IMR-90 (cell line): Measurements from ENCODE around the gene SDK1. TPM values are rescaled to one million over a fixed set of nuclear protein-coding genes. Genes with fewer than 3 reads are reported as not detected.

Experiments used
- ATAC-seq: fragments of 200-7000 bp; cut with Tn5 transposase; 2 replicates; pipeline ENCODE4 v1.9.1; 2020; ENCODE audit warnings: low read depth, mild to moderate bottlenecking, moderate library complexity
- BruUV-seq: library from RNA; stranded (reverse); fragments of 400-500 nt; replicated peaks from 2 replicates; lab custom pipeline; 2021; lab: Mats Ljungman, UMichigan
- CTCF ChIA-PET: fragments of 300-600 bp; formaldehyde crosslinking; extraction: SDS; loops from one replicate; lab custom pipeline; 2021; ENCODE audit warnings: antibody characterized with exemption; lab: Yijun Ruan, JAX
- POLR2A ChIA-PET: fragments of 300-600 bp; sonication (Branson Sonifier 250); formaldehyde crosslinking; loops from one replicate; lab custom pipeline; 2022; ENCODE audit warnings: antibody characterized with exemption; ENCODE audit not compliant: unreplicated experiment; lab: Charles Lee
- DNase-seq: peaks from one replicate; pipeline ENCODE4 v3.0.0; 2013
- H2AFZ ChIP-seq: replicated peaks from 2 replicates; pipeline ENCODE3; 2013; ENCODE audit warnings: low read length, mild to moderate bottlenecking; ENCODE audit not compliant: poor library complexity
- H2AK5ac ChIP-seq: 2 replicates; pipeline ENCODE4 v1.6.1; 2013; ENCODE audit warnings: low read depth, low read length, inconsistent platforms
- H2AK9ac ChIP-seq: replicated peaks from 2 replicates; pipeline ENCODE3; 2013; ENCODE audit warnings: mild to moderate bottlenecking, low read depth, low read length, moderate library complexity; ENCODE audit not compliant: poor library complexity
- H2BK120ac ChIP-seq: 2 replicates; pipeline ENCODE4 v1.6.1; 2013; ENCODE audit warnings: low read depth, low read length, inconsistent platforms
- H2BK15ac ChIP-seq: 3 replicates; pipeline ENCODE4 v1.6.1; 2013; ENCODE audit warnings: low read depth, low read length, inconsistent platforms
- H2BK20ac ChIP-seq: 2 replicates; pipeline ENCODE4 v1.6.1; 2013; ENCODE audit warnings: low read depth, mild to moderate bottlenecking, inconsistent platforms, low read length, moderate library complexity
- H2BK5ac ChIP-seq: 2 replicates; pipeline ENCODE4 v1.6.1; 2013; ENCODE audit warnings: mild to moderate bottlenecking, low read depth, low read length, inconsistent platforms; ENCODE audit not compliant: poor library complexity, severe bottlenecking
- H3K14ac ChIP-seq: replicated peaks from 2 replicates; pipeline ENCODE4 v1.6.1; 2013; ENCODE audit warnings: low read depth, low read length, inconsistent platforms
- H3K18ac ChIP-seq: 2 replicates; pipeline ENCODE4 v1.6.1; 2013; ENCODE audit warnings: low read depth, low read length, control low read depth
- H3K23ac ChIP-seq: 2 replicates; pipeline ENCODE4 v1.6.1; 2013; ENCODE audit warnings: low read depth, low read length, inconsistent platforms
- H3K27ac ChIP-seq: 2 replicates; pipeline ENCODE4 v1.5.1; 2013; ENCODE audit warnings: mild to moderate bottlenecking, control low read depth, low read length; ENCODE audit not compliant: insufficient read depth
- H3K27me3 ChIP-seq: 2 replicates; pipeline ENCODE4 v1.6.1; 2013; ENCODE audit warnings: low read length; ENCODE audit not compliant: control insufficient read depth, insufficient read depth
- H3K36me3 ChIP-seq: 2 replicates; pipeline ENCODE4 v1.6.1; 2013; ENCODE audit warnings: low read length, mixed read lengths; ENCODE audit not compliant: control insufficient read depth, insufficient read depth
- H3K4ac ChIP-seq: 2 replicates; pipeline ENCODE4 v1.6.1; 2013; ENCODE audit warnings: low read depth, low read length, inconsistent platforms
- H3K4me1 ChIP-seq: 2 replicates; pipeline ENCODE4 v1.6.1; 2013; ENCODE audit warnings: low read length, mixed read lengths; ENCODE audit not compliant: control insufficient read depth, insufficient read depth
- H3K4me2 ChIP-seq: 2 replicates; pipeline ENCODE4 v1.6.1; 2013; ENCODE audit warnings: low read depth, mild to moderate bottlenecking, control low read depth, low read length, moderate library complexity
- H3K4me3 ChIP-seq: 2 replicates; pipeline ENCODE4 v1.5.1; 2013; ENCODE audit warnings: low read depth, mild to moderate bottlenecking, control low read depth, low read length, moderate library complexity; ENCODE audit not compliant: insufficient read depth
- H3K56ac ChIP-seq: 2 replicates; pipeline ENCODE4 v1.6.1; 2013; ENCODE audit warnings: low read length, inconsistent platforms; ENCODE audit not compliant: insufficient read depth; ENCODE audit errors: extremely low read depth
- H3K79me1 ChIP-seq, 2 experiments: 2 replicates each; pipeline ENCODE4 v1.6.1; 2013; ENCODE audit warnings: low read length in 2 of 2, inconsistent platforms in 1 of 2, low read depth in 1 of 2
- H3K9ac ChIP-seq: 2 replicates; pipeline ENCODE4 v1.6.1; 2013; ENCODE audit warnings: low read depth, low read length, control low read depth
- H3K9me1 ChIP-seq: 2 replicates; pipeline ENCODE4 v1.6.1; 2013; ENCODE audit warnings: low read length, inconsistent platforms; ENCODE audit not compliant: insufficient read depth
- H3K9me3 ChIP-seq: 2 replicates; pipeline ENCODE4 v1.6.1; 2013; ENCODE audit warnings: low read length; ENCODE audit not compliant: control insufficient read depth, insufficient read depth
- H4K20me1 ChIP-seq: 2 replicates; pipeline ENCODE4 v1.6.1; 2013; ENCODE audit warnings: low read length, inconsistent platforms; ENCODE audit not compliant: insufficient read depth
- H4K5ac ChIP-seq: 2 replicates; pipeline ENCODE4 v1.6.1; 2013; ENCODE audit warnings: mild to moderate bottlenecking, low read depth, low read length, control low read depth
- H4K8ac ChIP-seq, 2 experiments: 2 replicates each; pipeline ENCODE4 v1.6.1; 2013; ENCODE audit warnings: low read depth in 2 of 2, low read length in 2 of 2, control low read depth in 1 of 2, inconsistent platforms in 1 of 2
- H4K91ac ChIP-seq: 2 replicates; pipeline ENCODE4 v1.6.1; 2013; ENCODE audit warnings: low read depth, low read length, inconsistent platforms; ENCODE audit not compliant: insufficient read depth
- BHLHE40 ChIP-seq: fragments of 150-350 bp; IDR thresholded peaks from 2 replicates; pipeline ENCODE4 v1.6.1; 2016; ENCODE audit warnings: mild to moderate bottlenecking, low read depth, low read length
- CEBPB ChIP-seq: IDR thresholded peaks from 2 replicates; pipeline ENCODE4 v1.6.1; 2012; ENCODE audit warnings: low read depth, low read length, improper control_type of control experiment
- CHD1 ChIP-seq: IDR thresholded peaks from 2 replicates; pipeline ENCODE4 v1.6.1; 2012; ENCODE audit warnings: low read depth, low read length, improper control_type of control experiment
- FOS ChIP-seq: fragments of 150-350 bp; IDR thresholded peaks from 2 replicates; pipeline ENCODE4 v1.6.1; 2016; ENCODE audit warnings: low read depth, low read length
- MAFK ChIP-seq: IDR thresholded peaks from 2 replicates; pipeline ENCODE4 v1.6.1; 2012; ENCODE audit warnings: low read depth, low read length, improper control_type of control experiment
- MAZ ChIP-seq: IDR thresholded peaks from 2 replicates; pipeline ENCODE4 v1.6.1; 2012; ENCODE audit warnings: low read depth, mild to moderate bottlenecking, low read length, improper control_type of control experiment, moderate library complexity, borderline replicate concordance
- MXI1 ChIP-seq: IDR thresholded peaks from 2 replicates; pipeline ENCODE4 v1.6.1; 2012; ENCODE audit warnings: low read depth, mild to moderate bottlenecking, low read length, moderate library complexity, borderline replicate concordance
- NFE2L2 ChIP-seq: fragments of 150-350 bp; IDR thresholded peaks from 2 replicates; pipeline ENCODE4 v1.6.1; 2016; ENCODE audit warnings: low read depth, mild to moderate bottlenecking, low read length
- POLR2A ChIP-seq: IDR thresholded peaks from 2 replicates; pipeline ENCODE4 v1.6.1; 2012; ENCODE audit warnings: mild to moderate bottlenecking, low read depth, low read length
- RAD21 ChIP-seq: IDR thresholded peaks from 2 replicates; pipeline ENCODE4 v1.6.1; 2012; ENCODE audit warnings: low read length, improper control_type of control experiment
- RCOR1 ChIP-seq: IDR thresholded peaks from 2 replicates; pipeline ENCODE4 v1.6.1; 2012; ENCODE audit warnings: mild to moderate bottlenecking, low read length, improper control_type of control experiment; ENCODE audit not compliant: insufficient replicate concordance
- RFX5 ChIP-seq: IDR thresholded peaks from 2 replicates; pipeline ENCODE4 v1.8.0; 2012; ENCODE audit warnings: low read depth, mild to moderate bottlenecking, low read length, moderate library complexity
- SMC3 ChIP-seq: fragments of 150-350 bp; IDR thresholded peaks from 2 replicates; pipeline ENCODE4 v1.6.1; 2016; ENCODE audit warnings: low read depth, mild to moderate bottlenecking, antibody characterized with exemption, low read length, moderate library complexity
- WGBS, 2 experiments: methylation state at CpG; one replicate each; pipeline versions ENCODE4 v1.1.5 to v1.1.7; 2013; ENCODE audit warnings: missing lambda C conversion rate in 2 of 2; ENCODE audit not compliant: insufficient read length in 1 of 2; ENCODE audit errors: extremely low coverage in 2 of 2; 5-methylcytosine and 5-hydroxymethylcytosine counted together
- dilution Hi-C: fragments of 300-500 bp; cut with HindIII; formaldehyde crosslinking; loops from one replicate; pipeline ENCODE4 v1.14.3; 2018; ENCODE audit warnings: low sequenced_read_pairs; ENCODE audit not compliant: unreplicated experiment
- in situ Hi-C: fragments of 300-500 bp; cut with MboI; formaldehyde crosslinking; loops from 3 replicates; pipeline ENCODE4 v1.14.3; 2019; ENCODE audit warnings: low sequenced_read_pairs, inconsistent platforms, mixed read lengths
- intact Hi-C: fragments of 100-400 bp; cut with micrococcal nuclease; formaldehyde crosslinking; loops from 2 replicates; pipeline ENCODE4 v1.10.0; 2022
- polyA plus RNA-seq, 3 experiments: library from polyadenylated mRNA; depleted of rRNA; stranded (reverse); fragments of >200 nt; gene quantifications; 2 replicates each; pipeline ENCODE4 v1.2.3, GENCODE V29; 2012; ENCODE audit warnings: low replicate concordance in 1 of 3
- total RNA-seq: library from RNA; depleted of rRNA; stranded (reverse); fragments of >200 nt; gene quantifications from 2 replicates; pipeline ENCODE4 v1.2.3, GENCODE V29; 2012
- TF ChIP-seq, protein P1 (sequence below): fragments of 150-350 bp; IDR thresholded peaks from 2 replicates; pipeline ENCODE4 v1.6.1; 2016; ENCODE audit warnings: low read depth, mild to moderate bottlenecking, low read length, moderate library complexity, borderline replicate concordance
- TF ChIP-seq, protein P2 (sequence below): conservative IDR thresholded peaks from 2 replicates; pipeline ENCODE4 v1.5.1; 2012; ENCODE audit warnings: mild to moderate bottlenecking, low read depth, low read length, improper control_type of control experiment

Gene SDK1
- total and polyA plus RNA-seq, 2 of the 4 experiments (the other 2 are of a cell fraction), result 1.5 to 1.6 TPM

DNA sequence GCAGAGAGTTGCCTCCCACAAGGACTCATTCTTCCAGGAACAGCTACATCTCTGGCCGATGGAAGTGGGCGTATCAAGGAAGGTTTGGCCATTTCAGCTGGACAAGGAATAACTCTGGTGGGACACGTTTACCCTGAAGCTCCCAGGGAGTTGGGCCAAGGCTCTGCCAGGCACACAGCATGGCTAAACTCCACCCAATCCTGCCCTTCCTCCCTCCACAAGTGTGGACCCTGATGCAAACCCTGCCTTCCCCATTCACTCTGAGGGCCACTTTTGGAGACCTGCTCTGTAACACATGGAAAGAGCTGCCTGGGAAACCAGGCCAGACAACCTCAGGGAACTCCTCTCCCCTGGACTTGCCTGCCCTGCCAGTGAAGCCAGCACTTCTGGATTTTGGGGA, 973.2 kb downstream of the SDK1 start:
- TF ChIP-seq CHD1 (no peak), RCOR1 (no peak), FOS (no peak), MAFK (no peak), POLR2A (no peak), SMC3 (no peak), NFE2L2 (no peak), MAZ (no peak), RAD21 (no peak), BHLHE40 (no peak), MXI1 (no peak), CEBPB (no peak), RFX5 (no peak)
- TF ChIP-seq, protein P1, sequence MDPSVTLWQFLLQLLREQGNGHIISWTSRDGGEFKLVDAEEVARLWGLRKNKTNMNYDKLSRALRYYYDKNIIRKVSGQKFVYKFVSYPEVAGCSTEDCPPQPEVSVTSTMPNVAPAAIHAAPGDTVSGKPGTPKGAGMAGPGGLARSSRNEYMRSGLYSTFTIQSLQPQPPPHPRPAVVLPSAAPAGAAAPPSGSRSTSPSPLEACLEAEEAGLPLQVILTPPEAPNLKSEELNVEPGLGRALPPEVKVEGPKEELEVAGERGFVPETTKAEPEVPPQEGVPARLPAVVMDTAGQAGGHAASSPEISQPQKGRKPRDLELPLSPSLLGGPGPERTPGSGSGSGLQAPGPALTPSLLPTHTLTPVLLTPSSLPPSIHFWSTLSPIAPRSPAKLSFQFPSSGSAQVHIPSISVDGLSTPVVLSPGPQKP, result no peak
- TF ChIP-seq, protein P2, sequence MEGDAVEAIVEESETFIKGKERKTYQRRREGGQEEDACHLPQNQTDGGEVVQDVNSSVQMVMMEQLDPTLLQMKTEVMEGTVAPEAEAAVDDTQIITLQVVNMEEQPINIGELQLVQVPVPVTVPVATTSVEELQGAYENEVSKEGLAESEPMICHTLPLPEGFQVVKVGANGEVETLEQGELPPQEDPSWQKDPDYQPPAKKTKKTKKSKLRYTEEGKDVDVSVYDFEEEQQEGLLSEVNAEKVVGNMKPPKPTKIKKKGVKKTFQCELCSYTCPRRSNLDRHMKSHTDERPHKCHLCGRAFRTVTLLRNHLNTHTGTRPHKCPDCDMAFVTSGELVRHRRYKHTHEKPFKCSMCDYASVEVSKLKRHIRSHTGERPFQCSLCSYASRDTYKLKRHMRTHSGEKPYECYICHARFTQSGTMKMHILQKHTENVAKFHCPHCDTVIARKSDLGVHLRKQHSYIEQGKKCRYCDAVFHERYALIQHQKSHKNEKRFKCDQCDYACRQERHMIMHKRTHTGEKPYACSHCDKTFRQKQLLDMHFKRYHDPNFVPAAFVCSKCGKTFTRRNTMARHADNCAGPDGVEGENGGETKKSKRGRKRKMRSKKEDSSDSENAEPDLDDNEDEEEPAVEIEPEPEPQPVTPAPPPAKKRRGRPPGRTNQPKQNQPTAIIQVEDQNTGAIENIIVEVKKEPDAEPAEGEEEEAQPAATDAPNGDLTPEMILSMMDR, result no peak
- Histone ChIP-seq H3K4me2 (no peak overlapping the region), H3K9me1 (no peaks in the 10 kb centered on the region), H4K20me1 (no peaks in the 10 kb centered on the region), H2AFZ (no peak overlapping the region), H4K5ac (no peak overlapping the region), H3K9me3 (peaks cover 26% of the 10 kb centered on the region), H2BK5ac (no peak overlapping the region), H3K9ac (no peak overlapping the region), H3K27me3 (no peaks in the 10 kb centered on the region), H3K79me1 (no peaks in the 10 kb centered on the region), H3K4me3 (no peak overlapping the region), H2AK5ac (no peak overlapping the region), H3K18ac (no peak overlapping the region), H3K4ac (no peak overlapping the region), H3K4me1 (no peaks in the 10 kb centered on the region), H3K56ac (no peak overlapping the region), H3K27ac (no peak overlapping the region), H3K36me3 (no peaks in the 10 kb centered on the region), H3K14ac (no peak overlapping the region), H2BK15ac (no peak overlapping the region), H2BK120ac (no peak overlapping the region), H4K8ac (no peak overlapping the region), H2AK9ac (no peak overlapping the region), H3K23ac (no peak overlapping the region), H2BK20ac (no peak overlapping the region), H4K91ac (no peak overlapping the region)
- dilution Hi-C loops (no loop called here), intact Hi-C loops (no loop called here), in situ Hi-C loops (no loop called here)
- ATAC-seq (no peak), DNase-seq (no peak)
- CTCF ChIA-PET, result interaction anchor here (0.6 kb wide), 1 partner anchor 620 kb away, joined by 3 read pairs; no protein-coding TSS in a partner anchor
- 0% methylated on average over 1 of the region's 3 CpGs; no CpG with 5 or more reads in 1 of the 2 experiments for WGBS, 2 experiments
- BruUV-seq, result no TSS peak
- POLR2A ChIA-PET, result no interaction called here
